A549 (cell line): Measurements from ENCODE around the gene TSPAN15.

Experiments
- CTCF ChIP-seq: fragments of >200 bp; sonication (Bioruptor Twin); formaldehyde crosslinking; IDR thresholded peaks from 3 replicates; pipeline ENCODE4 v1.5.1; 2016
- EP300 ChIP-seq, 2 experiments: fragments of >200 bp; sonication (Bioruptor Twin); formaldehyde crosslinking; IDR thresholded peaks; 2 replicates in 1 of 2; 3 replicates in 1 of 2; pipeline ENCODE4 v1.6.1; 2016 to 2017
- JUN ChIP-seq, 2 experiments: fragments of >200 bp; sonication (Bioruptor Twin); formaldehyde crosslinking; IDR thresholded peaks; 2 replicates in 1 of 2; 3 replicates in 1 of 2; pipeline ENCODE4 v1.6.1; 2016 to 2017
- NFE2L2 ChIP-seq: fragments of 150-350 bp; conservative IDR thresholded peaks from 2 replicates; pipeline ENCODE4 v1.6.1; 2014; ENCODE audit warnings: low read length
- NPAS2 ChIP-seq: fragments of 250-450 bp; sonication (Bioruptor Pico); IDR thresholded peaks from 2 replicates; pipeline ENCODE4 v1.8.0; 2022; ENCODE audit warnings: mild to moderate bottlenecking, moderate library complexity, borderline replicate concordance
- REST ChIP-seq: fragments of 200-600 bp; sonication (generic); IDR thresholded peaks from 2 replicates; pipeline ENCODE4 v1.6.1; 2016; ENCODE audit warnings: antibody characterized with exemption, mild to moderate bottlenecking, moderate library complexity
- SMC3 ChIP-seq: fragments of >200 bp; sonication (Bioruptor Twin); formaldehyde crosslinking; IDR thresholded peaks from 3 replicates; pipeline ENCODE4 v1.6.1; 2018; ENCODE audit warnings: inconsistent platforms
- SREBF2 ChIP-seq: fragments of 450-650 bp; IDR thresholded peaks from 2 replicates; pipeline ENCODE4 v1.6.1; 2014; ENCODE audit warnings: mild to moderate bottlenecking, moderate library complexity

- TF ChIP-seq CTCF = peak; percentile 59
- TF ChIP-seq NPAS2 (CRISPR knock-in tag) = no peak
- TF ChIP-seq SREBF2 = no peak
- TF ChIP-seq NFE2L2 = no peak
- peak in 1 of 2 experiments; percentile 70; a peak in 3 of 5 replicates for TF ChIP-seq JUN (IDR thresholded peaks at IDR 0.05)
- TF ChIP-seq SMC3 = peak; percentile 85
- no peak for TF ChIP-seq EP300 (IDR thresholded peaks at IDR 0.05)
- no peak; the same call in 1 of the 2 replicates for TF ChIP-seq REST
These were observed 42.7 kb upstream of the TSPAN15 start for GRCh38 chr10:69408318-69409175.
